Choroid plexus epithelial cell (primary cell): ENCODE results near the gene KCNJ4.
"Not testable (repeated sequence)": the region's sequence is repeated elsewhere in the genome, so short reads cannot be mapped to it uniquely, and the experiment has no call there.

Source experiments
- DNase-seq: peaks from one replicate; pipeline ENCODE4 v3.0.0-alpha.2; 2010; ENCODE audit warnings: low read depth
- H3K4me3 ChIP-seq: 2 replicates; pipeline ENCODE4 v1.5.1; 2011; ENCODE audit warnings: low read depth, mild to moderate bottlenecking, control low read depth, low read length, moderate library complexity
- CTCF ChIP-seq: conservative IDR thresholded peaks from 2 replicates; pipeline ENCODE4 v1.5.1; 2011; ENCODE audit warnings: low read depth, mild to moderate bottlenecking, control low read depth, inconsistent platforms, low read length, moderate library complexity

KCNJ4 gene

GRCh38 chr22:38383417-38383816 lies 71.6 kb downstream of the KCNJ4 start:
- no peak for DNase-seq
- H3K4me3 ChIP-seq: no peak overlapping the region
- no peak for TF ChIP-seq CTCF

GRCh38 chr22:38381371-38381770 lies 73.6 kb downstream of the KCNJ4 start:
- not testable (repeated sequence) for DNase-seq, H3K4me3 ChIP-seq
